Muscle of back (tissue), 13 donors: ENCODE measurements around the gene CALB2. TPM values are rescaled to one million over a fixed set of nuclear protein-coding genes. Genes with fewer than 3 reads are reported as not detected.
"Not testable (repeated sequence)": the region's sequence is repeated elsewhere in the genome, so short reads cannot be mapped to it uniquely, and the experiment has no call there.

ENCODE experiments used
- DNase-seq, 3 donors: peaks; one replicate each; pipeline versions ENCODE4 v3.0.0 to v3.0.0-alpha.2; 2013
- long read RNA-seq, 9 donors: transcript quantifications; one replicate each; lab custom pipeline, GENCODE V29; 2026
- polyA plus RNA-seq, 10 donors: library from polyadenylated mRNA; unstranded; fragments of 120-200 nt; gene quantifications; one replicate each; pipeline ENCODE4 v1.2.1, GENCODE V29; 2013; ENCODE audit not compliant: insufficient read length in 10 of 10

The CALB2 gene
- polyA plus RNA-seq, result 1 to 10 TPM in 6 of 10 donors, under 1 TPM in 4; 0.46 to 3.1 (median 1.1) TPM
- long read RNA-seq, donor 1, result 0 reads
- long read RNA-seq, donor 2, result 0 reads
- long read RNA-seq, donor 3, result 0 reads
- long read RNA-seq, donor 4, partial matches to known transcripts, result 0 of 1 reads
- long read RNA-seq, donor 4, other reads (novel, unspliced or antisense), result 0 of 1 reads
- long read RNA-seq, donor 5, partial matches to known transcripts, result 0 of 2 reads
- long read RNA-seq, donor 5, other reads (novel, unspliced or antisense), result 0 of 2 reads
- long read RNA-seq, donor 6, result 0 reads
- long read RNA-seq, donor 7, result 0 reads
- long read RNA-seq, donor 8, result 0 reads
- long read RNA-seq, donor 9, result 0 reads

DNA sequence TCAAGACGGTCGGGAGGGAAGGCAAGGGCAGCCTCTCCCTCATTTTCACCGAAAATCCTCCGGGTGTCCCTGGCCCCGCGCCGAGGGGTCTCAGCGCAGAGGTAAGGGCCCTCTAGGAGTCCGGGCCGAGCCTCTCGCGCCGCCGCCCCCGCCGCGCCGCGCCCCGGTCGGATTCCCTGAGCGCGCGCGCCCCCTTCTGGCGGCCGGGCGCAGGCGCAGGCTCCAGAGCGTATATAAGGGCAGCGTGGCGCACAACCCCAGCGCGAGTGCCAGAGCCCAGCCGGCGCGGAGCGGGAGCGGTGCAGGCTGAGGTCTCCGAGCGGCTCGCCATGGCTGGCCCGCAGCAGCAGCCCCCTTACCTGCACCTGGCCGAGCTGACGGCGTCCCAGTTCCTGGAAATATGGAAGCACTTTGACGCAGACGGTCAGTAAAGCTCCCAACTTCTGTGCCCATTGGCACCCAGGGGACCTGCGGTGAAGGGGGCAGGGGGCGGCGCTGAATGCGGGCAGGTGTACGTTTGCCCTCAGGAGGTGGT, at the start of gene CALB2:
TSS of gene CALB2 (plus strand) at position 260 of the 535 bp plus-strand sequence. CDS start at position 330, 70 bp downstream.
- peak; percentile 33 to 78 (median 67) for DNase-seq

DNA sequence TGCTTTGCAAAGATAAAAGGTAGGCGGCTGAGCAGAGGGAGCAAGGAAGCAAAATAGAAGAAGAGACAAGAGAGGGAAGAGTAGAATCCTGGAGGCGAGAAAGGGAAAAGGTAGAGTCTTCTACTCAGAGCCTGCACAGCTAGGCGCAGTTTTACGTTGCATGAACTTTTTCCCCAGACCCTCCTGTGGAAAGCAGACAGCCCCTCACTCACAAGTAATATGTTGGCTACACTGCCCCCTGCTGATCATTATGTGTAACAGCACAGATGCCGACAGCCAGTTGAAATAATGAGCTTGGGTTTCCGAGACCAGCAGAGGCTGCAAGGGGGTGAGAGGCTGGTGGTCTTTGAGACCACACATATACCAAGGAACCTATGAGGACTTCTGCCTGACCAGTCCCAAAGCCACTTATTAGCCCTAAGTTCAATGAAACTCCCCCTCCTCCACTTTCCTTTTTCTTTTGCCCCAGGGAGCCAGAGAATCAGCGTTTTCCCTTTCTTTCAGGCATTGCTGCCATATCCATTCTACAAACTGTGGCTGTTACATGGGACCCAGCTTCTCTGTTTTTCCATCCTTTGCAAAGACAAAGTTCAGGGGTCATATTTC, 46.9 kb upstream of the CALB2 start:
- DNase-seq, result peak in 2 of 3 donors; percentile 12 to 45

- not testable (repeated sequence) for DNase-seq
Measured at GRCh38 chr16:71313591-71313990, 44.9 kb upstream of the CALB2 start.

DNA sequence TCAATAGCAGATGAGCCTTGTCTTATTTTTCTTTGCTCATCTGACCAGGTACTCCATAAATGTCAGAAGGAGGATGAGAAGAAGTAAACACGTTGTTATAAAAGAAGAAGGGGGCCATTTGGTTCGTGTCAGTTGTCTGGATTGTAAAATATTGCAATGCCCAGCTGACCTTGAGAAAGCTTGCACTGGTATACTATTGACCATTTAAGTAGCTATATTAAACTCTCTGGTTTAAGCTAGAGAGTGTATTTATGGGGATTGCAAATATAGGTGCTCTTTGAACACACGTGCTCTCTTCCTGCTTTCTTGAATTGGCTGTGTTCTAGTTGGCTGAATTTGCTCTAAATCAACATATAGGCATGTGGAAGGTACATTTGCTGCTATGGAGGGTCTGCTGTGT, 43.3 kb upstream of the CALB2 start:
- DNase-seq, result no peak

- DNase-seq, result no peak
Measured at GRCh38 chr16:71319999-71320398, 38.5 kb upstream of the CALB2 start.

DNA sequence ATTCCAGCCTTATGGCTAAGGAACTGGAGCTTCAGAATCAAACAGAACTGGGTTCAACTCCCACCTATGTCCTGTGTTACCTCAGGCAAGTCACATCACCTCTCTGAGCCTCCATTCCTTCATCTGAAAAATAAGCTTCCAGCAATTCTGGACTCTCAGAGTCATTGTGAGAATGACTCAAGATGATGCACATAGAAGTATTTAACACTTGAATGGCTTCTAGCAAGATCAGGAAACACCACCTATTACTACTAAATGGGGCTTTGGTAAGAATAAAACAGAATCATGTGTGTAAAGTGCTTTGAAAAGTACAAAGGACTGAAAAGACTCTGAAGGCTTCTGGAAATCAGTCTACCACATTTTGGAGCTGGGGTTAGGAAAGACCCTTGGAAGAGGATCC, 30.8 kb upstream of the CALB2 start:
- DNase-seq, result no peak

DNA sequence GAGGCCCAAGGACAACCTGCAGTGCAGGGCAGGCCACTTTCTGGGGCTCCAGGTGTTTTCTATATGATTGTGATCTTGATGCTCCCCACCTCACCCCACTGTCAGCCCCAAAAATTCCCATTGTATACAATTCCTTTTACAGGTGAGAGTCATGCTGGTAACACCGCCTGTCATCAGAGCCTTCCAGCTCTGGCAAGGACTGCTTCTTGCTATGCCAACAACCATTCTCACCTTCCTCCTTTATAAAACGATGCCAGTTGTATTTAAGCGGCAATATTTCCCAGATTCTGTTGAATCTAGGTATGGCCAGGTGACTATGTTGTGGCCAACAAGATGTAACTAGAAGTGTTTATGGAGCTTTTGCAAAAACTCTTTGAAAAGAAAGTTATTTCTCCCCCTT, 30.4 kb upstream of the CALB2 start:
- DNase-seq, result no peak

GRCh38 chr16:71337631-71338030, 20.9 kb upstream of the CALB2 start:
- DNase-seq, result no peak

GRCh38 chr16:71338193-71338592, 20.3 kb upstream of the CALB2 start:
- no peak for DNase-seq

GRCh38 chr16:71338632-71339031, 19.9 kb upstream of the CALB2 start:
- DNase-seq, result no peak

DNA sequence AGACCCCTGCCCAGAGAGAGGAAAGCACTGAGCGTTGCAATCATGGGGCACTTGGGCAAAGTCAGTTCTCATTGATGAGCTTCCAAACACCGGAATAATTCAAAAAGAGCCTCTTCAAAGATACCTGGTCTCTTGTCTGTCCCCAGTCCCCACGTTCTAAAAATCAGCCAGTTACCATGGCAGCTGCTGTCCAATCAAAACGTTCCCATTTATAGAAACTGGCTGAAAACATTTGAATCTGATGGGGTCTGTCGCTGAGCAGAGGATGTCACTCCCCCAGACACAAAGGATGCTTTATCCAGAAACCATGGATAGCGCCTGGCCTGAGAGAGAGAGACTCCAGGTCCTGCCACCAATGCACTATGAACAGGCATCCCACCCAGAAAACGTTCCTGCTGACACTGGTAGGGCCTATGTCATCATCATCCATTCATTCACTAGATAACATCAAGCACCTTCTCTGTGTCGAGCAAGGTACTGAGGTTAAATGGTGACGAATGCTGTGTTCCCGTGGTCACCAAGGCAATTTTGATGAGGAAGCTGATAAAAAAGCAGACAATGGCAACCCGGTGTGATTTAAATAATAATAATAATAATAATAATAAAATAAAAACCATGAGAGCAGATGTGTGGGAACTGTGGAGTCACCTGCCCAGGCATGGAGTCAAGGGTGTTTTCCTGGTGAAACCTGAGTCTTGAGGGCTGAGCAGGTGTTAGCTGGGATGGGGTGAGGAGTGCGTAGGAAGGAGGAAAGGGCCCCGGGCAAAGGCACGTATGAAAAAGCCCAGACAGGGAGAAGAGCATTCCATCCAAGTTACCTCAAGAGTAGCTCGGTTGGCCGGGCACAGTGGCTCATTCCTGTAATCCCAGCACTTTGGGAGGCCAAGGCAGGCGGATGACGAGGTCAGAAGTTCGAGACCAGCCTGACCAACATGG, 19.0 kb upstream of the CALB2 start:
- no peak for DNase-seq

DNA sequence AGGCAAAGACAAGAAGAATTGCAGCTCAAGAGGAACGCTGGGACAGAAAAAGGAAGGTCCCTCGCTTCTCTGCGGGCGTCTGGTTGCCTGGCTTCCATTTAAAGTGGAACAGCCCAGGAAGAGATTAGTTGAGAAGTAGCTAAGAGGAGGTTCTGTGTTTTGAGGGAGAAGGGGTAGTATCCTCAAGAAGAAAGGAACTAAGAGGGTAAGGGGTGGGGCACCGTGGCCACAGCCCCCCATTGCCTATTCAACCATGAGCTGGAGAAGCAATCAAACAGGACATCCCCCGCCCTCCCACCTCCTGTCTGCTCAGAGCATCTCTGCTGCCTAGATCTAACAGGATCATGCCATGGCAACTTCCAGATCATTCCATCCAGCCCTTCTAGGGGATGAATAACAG, 18.1 kb upstream of the CALB2 start:
- DNase-seq, result no peak

- no peak for DNase-seq
Measured at GRCh38 chr16:71341881-71342280, 16.6 kb upstream of the CALB2 start.

DNA sequence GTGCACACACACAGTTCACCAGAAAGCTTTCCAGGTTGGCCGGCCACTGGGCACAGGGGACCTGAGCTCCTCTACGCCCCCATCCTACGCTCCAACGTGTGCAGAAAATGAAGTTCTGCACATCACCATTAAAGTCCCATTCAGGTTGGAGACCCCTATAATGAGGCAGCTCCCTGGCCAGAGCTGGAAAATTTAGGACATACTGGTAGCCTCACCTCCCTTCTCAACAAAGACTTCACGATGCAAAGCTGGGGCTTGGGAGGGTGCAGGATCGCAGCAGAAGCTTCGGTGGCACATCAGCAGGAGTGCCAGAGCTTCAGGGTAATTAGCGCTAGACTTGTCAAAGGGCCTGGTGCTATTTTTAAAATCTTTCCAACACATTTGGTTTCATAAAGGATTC, 15.4 kb upstream of the CALB2 start:
- DNase-seq, result no peak

GRCh38 chr16:71344315-71344905, 14.1 kb upstream of the CALB2 start:
- DNase-seq, result no peak

DNA sequence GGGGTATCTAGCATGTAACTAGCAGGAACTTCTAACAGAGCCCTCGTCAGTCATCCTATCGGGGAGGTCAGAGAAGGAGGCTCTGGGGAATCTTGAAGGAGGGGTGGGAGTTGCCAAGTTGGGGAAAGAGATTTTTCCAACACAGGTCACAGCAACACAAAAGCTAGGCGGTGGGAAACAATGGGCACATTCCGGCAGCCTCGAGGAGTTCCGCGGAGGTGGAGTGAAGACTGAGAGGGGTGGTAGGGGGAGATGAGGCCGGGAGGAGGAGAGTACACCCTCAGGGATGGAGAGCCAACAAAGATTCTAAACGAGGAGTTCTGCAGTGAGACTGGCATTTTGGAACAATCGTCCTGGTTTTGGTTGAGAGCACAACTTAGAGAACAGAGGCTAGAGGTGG, 13.5 kb upstream of the CALB2 start:
- no peak for DNase-seq

DNA sequence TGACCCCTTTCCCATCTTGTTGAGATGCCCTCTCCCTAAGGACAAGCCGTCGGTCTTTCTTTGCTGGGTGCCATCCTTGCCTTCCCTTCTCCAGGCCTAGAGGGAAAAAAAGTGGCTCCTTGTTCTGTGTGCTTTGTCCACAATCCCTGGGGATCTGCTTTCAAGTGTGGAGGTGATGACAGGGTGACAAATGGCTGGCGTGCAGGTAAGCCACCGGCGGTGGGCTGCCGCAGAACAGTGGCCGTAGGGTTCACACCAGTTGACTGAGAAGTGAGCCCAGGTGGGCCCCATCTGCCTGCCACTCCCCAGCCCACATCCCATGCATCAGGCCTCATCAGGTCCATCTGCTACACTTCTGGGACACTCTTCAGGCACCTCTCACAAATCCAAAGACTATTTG, 11.4 kb upstream of the CALB2 start:
- DNase-seq, result no peak

- DNase-seq, result no peak
Measured at GRCh38 chr16:71348262-71349085, 10.0 kb upstream of the CALB2 start.

DNA sequence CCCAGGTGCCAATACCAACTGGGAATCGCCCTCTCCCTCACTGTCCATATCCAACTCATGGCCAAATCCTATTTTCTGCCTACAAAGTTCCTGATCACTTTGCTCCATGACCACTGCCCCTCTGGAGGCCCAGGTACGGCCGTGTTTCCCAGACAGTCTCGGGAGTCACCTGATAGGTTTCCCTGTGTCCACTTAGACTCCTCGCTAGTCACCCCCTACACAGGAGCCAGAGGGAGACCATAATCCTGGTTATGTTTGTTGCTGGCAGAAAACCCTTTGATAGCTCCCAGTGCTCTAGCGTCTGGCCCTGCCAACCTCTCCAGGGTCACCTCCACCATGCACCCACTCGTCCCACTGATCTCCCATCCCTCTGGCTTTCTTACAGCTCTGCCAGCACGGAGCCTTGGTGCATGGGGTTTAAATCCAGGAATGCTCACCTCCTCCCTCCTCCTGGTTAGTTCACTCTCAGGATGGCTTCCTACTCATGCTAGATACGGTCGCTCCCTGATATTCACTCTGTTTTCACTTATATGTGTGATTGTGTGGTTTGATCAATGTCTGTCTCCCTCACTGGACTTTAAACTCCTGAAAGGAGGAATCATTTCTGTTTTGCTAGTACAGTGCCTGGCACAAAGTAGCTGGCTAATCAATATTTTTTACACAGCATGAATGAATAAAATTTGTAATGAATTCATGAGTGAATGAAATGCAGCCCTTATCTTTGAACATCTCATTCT, 7.5 kb upstream of the CALB2 start:
- no peak for DNase-seq

DNA sequence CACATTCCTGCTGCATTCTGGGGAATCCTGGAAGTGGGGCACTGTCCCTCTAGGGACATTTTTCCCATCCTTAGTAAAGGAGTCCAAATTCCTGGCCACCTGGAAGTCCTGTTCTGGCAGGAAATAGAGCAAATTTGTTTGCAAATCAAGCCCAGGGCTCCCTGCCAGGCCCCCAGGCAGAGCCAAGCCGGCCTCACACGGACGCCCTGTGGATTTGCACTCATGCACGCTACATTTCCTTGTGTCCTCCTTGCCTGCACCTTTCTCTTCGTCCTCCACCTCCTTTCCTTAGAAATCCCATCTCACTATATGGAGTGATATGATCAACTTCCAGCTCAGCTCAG, 7.0 kb upstream of the CALB2 start:
- DNase-seq, result no peak
